ENCODE results near the gene CD2. TPM values are rescaled to one million over a fixed set of nuclear protein-coding genes. Genes with fewer than 3 reads are reported as not detected.
A peak's percentile ranks its signal among the peaks of the same experiment; 100 is the strongest.

CD2 gene
- total and polyA plus RNA-seq, 7 donors, result 0.21 to 0.62 (median 0.42) TPM

DNA sequence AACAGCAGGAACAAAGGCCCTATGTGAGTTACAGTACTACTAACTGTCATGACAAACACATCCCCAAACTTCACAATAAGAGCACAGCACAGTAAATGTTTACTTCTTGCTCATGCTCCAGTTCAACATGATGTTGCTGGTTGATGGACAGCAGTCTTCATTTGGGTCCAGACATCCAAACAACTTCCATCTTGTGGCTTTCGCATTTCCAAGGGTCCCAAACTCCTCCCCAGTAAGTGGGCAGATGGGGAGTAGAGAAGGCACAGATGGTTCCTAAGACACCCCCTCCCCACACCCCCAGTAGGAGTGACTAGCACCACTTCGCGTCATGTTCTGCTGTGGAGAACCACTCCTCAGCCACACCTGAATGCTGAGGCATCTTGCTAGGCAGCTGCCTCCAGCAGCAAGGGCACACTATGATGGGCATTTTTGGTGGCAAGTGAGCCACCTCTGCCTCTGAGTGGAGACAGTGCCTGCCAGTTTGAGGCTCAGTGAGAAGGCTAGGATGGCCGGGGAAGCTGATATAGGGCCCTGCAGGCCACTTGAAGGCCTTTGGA, 32.7 kb upstream of the CD2 start:
- WGBS, 3 donors, result 90 to 95% (median 92%) methylated on average over 4 of the region's 4 CpGs
- intact Hi-C loops (cut with DNase I), result loop anchor here in 1 of 2 donors (10.0 kb wide), 1 partner anchor 563 kb away; no protein-coding TSS in a partner anchor
- no peaks in the 10 kb centered on the region for H3K36me3 ChIP-seq (ENCODE audit: insufficient read depth in 1 of 2, low read depth in 1 of 2)

DNA sequence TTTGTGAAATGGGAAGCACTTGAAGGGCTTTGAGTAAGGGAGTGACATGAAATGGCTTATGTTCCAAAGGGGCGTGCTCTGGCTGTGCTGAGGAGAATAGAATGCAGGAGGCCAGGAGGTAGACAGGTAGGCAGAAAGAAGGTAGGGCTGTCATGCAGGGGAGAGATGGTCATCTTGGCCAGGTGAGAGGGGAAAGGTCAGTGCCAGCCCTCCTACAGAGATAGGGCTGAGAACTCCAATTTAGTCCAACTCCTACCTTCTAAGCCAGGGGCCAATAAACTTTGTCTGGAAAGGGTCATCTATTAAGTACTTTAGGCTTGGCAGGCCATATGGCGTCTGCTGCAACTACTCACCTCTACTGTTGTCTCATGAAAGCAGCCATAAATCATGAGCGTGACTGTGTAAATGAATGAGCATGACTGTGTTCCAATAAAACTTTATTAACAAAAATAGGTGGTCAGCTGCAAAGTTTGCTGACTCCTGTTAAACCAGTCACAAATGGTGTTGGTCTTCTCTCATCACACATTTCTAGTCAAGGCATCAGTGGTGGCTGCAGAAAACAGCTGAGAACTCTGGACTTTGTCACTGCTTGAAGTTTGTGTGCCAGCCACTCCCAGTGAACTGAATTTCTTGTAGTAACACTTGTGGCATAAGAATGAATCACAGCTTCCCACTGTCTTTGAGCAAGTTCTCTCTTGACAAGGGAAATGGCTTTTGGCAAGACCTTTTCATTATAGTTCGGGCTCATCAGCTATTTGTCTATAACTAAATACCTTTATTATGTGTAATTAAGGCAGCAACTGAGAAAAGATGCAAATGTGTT, 32.0 kb upstream of the CD2 start:
- no peak for DNase-seq
- no peak overlapping the region for H3K4me3 ChIP-seq
- no peaks in the 10 kb centered on the region for H3K4me1 ChIP-seq
- TF ChIP-seq, protein P1, sequence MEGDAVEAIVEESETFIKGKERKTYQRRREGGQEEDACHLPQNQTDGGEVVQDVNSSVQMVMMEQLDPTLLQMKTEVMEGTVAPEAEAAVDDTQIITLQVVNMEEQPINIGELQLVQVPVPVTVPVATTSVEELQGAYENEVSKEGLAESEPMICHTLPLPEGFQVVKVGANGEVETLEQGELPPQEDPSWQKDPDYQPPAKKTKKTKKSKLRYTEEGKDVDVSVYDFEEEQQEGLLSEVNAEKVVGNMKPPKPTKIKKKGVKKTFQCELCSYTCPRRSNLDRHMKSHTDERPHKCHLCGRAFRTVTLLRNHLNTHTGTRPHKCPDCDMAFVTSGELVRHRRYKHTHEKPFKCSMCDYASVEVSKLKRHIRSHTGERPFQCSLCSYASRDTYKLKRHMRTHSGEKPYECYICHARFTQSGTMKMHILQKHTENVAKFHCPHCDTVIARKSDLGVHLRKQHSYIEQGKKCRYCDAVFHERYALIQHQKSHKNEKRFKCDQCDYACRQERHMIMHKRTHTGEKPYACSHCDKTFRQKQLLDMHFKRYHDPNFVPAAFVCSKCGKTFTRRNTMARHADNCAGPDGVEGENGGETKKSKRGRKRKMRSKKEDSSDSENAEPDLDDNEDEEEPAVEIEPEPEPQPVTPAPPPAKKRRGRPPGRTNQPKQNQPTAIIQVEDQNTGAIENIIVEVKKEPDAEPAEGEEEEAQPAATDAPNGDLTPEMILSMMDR (IDR thresholded peaks at IDR 0.05), result no peak
- no peaks in the 10 kb centered on the region for H3K36me3 ChIP-seq (ENCODE audit: insufficient read depth in 1 of 2, low read depth in 1 of 2)
- no peaks in the 10 kb centered on the region for H3K27me3 ChIP-seq (ENCODE audit: insufficient read depth in 3 of 3, low read length in 2 of 3)
- WGBS, 3 donors, result 84 to 87% (median 86%) methylated on average over 4 of the region's 4 CpGs
- no peak for ATAC-seq
- no peaks in the 10 kb centered on the region for H3K9me3 ChIP-seq
- H3K27ac ChIP-seq, result no peak overlapping the region
- intact Hi-C loops (cut with DNase I), result loop anchor here in 1 of 2 donors (10.0 kb wide), 1 partner anchor 563 kb away; no protein-coding TSS in a partner anchor

More for the DNA sequence above, 32.7 kb upstream of the CD2 start:
- no peaks in the 10 kb centered on the region for H3K4me1 ChIP-seq
- TF ChIP-seq, protein P1 (IDR thresholded peaks at IDR 0.05), result no peak
- no peak overlapping the region for H3K27ac ChIP-seq
- no peak for ATAC-seq
- H3K9me3 ChIP-seq, result no peaks in the 10 kb centered on the region
- no peak for DNase-seq
- H3K4me3 ChIP-seq, result no peak overlapping the region
- H3K27me3 ChIP-seq (ENCODE audit: insufficient read depth in 3 of 3, low read length in 2 of 3), result no peaks in the 10 kb centered on the region

DNA sequence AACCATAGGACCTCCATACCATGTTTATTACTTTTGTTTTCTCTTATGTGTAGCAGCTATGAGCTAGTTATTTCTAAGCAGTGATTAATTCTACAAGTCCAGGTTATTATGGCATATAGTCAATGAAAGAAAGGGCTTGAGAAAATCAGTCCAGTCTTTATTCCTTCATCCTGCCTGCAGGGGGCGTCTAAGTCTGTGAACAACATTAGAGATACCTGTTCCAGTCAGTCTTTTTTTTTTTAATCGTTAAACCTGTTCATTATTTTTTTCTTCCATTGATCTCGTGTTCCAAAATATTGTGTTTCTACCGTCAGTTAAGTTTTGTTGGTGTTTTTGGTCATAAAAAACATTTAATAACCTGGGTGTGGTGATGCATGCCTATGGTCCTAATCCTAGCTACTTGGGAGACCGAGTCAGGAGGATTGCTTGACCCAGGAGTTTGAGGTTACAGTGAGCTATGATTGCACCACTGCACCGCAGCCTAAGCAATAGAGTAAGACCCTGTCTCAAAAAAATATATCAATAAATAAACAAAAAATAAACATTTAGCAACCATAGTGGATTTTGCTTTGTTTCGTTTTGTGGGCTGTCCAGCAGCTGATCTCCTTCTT, 29.4 kb upstream of the CD2 start:
- TF ChIP-seq, protein P1 (IDR thresholded peaks at IDR 0.05), result peak; percentile 57
- Histone ChIP-seq H3K4me3 (no peak overlapping the region), H3K36me3 (ENCODE audit: insufficient read depth in 1 of 2, low read depth in 1 of 2) (no peaks in the 10 kb centered on the region), H3K4me1 (no peaks in the 10 kb centered on the region), H3K27me3 (ENCODE audit: insufficient read depth in 3 of 3, low read length in 2 of 3) (no peaks in the 10 kb centered on the region), H3K9me3 (no peaks in the 10 kb centered on the region), H3K27ac (no peak overlapping the region)
- intact Hi-C loops (cut with DNase I), result loop anchor here in 1 of 2 donors (10.0 kb wide), 1 partner anchor 560 kb away; no protein-coding TSS in a partner anchor
- ATAC-seq, result no peak
- 50 to 58% (median 57%) methylated on average over 7 of the region's 7 CpGs for WGBS, 3 donors
- peak in 1 of 2 donors; percentile 30 for DNase-seq

DNA sequence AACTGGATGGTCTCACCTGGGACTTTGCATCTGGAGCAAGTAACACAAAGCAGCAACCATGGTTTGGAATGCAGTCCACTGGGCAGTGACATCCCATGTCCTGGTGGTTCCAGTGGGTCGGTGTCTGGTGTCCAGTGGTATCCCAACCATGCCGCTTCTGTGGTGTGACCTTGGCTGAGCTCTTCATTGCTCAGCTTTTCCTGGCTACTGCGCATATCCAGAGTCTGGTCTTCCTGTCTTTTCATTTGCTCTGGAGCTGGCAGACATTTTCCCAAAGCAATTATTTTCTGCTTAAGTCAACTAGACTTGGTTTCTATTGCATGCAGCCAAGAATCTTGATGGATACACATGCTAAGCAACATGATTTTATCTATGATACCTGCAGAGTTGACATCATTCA, 28.4 kb upstream of the CD2 start:
- no peaks in the 10 kb centered on the region for H3K36me3 ChIP-seq (ENCODE audit: insufficient read depth in 1 of 2, low read depth in 1 of 2)
- ATAC-seq (peak in 2 of 4 donors; percentile 58 to 74), DNase-seq (peak in 1 of 2 donors; percentile 21)
- TF ChIP-seq, protein P1 (IDR thresholded peaks at IDR 0.05), result no peak
- no peak overlapping the region for H3K4me3 ChIP-seq
- no peak overlapping the region for H3K27ac ChIP-seq
- peaks cover 0 to 2% (median 0%) of the 10 kb centered on the region in 3 donors for H3K27me3 ChIP-seq (ENCODE audit: insufficient read depth in 3 of 3, low read length in 2 of 3)
- WGBS, 3 donors, result 9 to 39% (median 30%) methylated on average over 3 of the region's 3 CpGs
- intact Hi-C loops (cut with DNase I), result loop anchor here in 1 of 2 donors (10.0 kb wide), 1 partner anchor 559 kb away; no protein-coding TSS in a partner anchor
- no peaks in the 10 kb centered on the region for H3K4me1 ChIP-seq
- no peaks in the 10 kb centered on the region for H3K9me3 ChIP-seq
